Parathyroid adenoma (tissue), 2 donors: ENCODE results near the gene FAM228A.

ENCODE experiments used
- H2AFZ ChIP-seq: fragments of 300-600 bp; sonication (generic); one replicate; pipeline ENCODE4 v1.7.0; 2017; ENCODE audit warnings: antibody characterized with exemption, mild to moderate bottlenecking
- H3K27ac ChIP-seq: fragments of 300-600 bp; sonication (generic); one replicate; pipeline ENCODE4 v1.7.0; 2017
- H3K27me3 ChIP-seq: fragments of 300-600 bp; sonication (generic); one replicate; pipeline ENCODE4 v1.7.0; 2017; ENCODE audit warnings: low read length; ENCODE audit not compliant: control insufficient read depth, insufficient read depth
- H3K36me3 ChIP-seq: fragments of 300-600 bp; sonication (generic); one replicate; pipeline ENCODE4 v1.7.0; 2017; ENCODE audit warnings: low read length; ENCODE audit not compliant: control insufficient read depth, insufficient read depth
- H3K4me1 ChIP-seq: fragments of 300-600 bp; sonication (generic); one replicate; pipeline ENCODE4 v1.7.0; 2017; ENCODE audit warnings: control low read depth
- H3K4me2 ChIP-seq: fragments of 300-600 bp; sonication (generic); one replicate; pipeline ENCODE4 v1.7.0; 2017; ENCODE audit warnings: low read length
- H3K4me3 ChIP-seq: fragments of 300-600 bp; sonication (generic); one replicate; pipeline ENCODE4 v1.7.0; 2017; ENCODE audit warnings: low read depth, low read length
- H3K79me2 ChIP-seq: fragments of 300-600 bp; sonication (generic); one replicate; pipeline ENCODE4 v1.7.0; 2017; ENCODE audit warnings: control low read depth
- H3K9ac ChIP-seq: fragments of 300-600 bp; sonication (generic); one replicate; pipeline ENCODE4 v1.7.0; 2017; ENCODE audit warnings: mild to moderate bottlenecking
- H3K9me3 ChIP-seq: fragments of 300-600 bp; sonication (generic); one replicate; pipeline ENCODE4 v1.7.0; 2017; ENCODE audit warnings: low read length; ENCODE audit not compliant: control insufficient read depth
- TF ChIP-seq, protein P1 (sequence below): fragments of 300-600 bp; sonication (generic); IDR thresholded peaks from one replicate; pipeline ENCODE4 v1.7.0; 2017; ENCODE audit warnings: antibody characterized with exemption, mild to moderate bottlenecking
- donor health status: primary hyperparathyroidism.

FAM228A gene

DNA sequence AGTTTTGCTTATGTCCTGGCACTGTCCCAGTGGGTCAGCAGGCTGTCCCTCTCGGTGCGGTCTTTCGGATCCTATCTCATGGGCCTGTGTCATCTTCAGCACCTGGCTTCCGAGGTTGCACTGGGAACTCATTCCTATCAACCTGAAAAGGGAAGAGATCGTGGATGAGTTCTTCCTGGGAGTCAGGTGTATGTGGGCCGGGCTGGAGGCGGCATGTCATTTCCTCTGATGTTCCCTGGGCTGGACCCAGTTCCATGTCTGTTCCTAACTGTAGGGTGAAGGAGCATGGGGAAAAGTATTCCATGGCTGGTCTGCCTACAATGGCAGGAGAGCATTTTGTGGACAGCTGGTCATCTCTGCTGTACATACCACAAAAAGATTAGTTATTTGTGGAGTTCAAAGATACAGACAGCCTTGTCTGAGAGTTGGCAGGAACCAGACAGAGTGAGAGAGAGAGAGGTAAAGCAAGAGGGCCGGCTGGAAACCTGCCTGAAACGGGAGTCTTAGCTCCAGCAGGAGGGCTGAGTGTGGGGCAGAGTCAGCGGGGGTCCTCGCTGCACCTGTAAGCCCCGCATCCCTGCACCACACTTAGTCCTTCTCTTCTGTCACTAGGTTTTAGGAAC lies 25.2 kb downstream of the FAM228A start:
- no peaks in the 10 kb centered on the region for H3K36me3 ChIP-seq

GRCh38 chr2:24200799-24201198 lies 25.9 kb downstream of the FAM228A start:
- no peaks in the 10 kb centered on the region for H3K36me3 ChIP-seq
- no peak overlapping the region for H2AFZ ChIP-seq
- no peaks in the 10 kb centered on the region for H3K9me3 ChIP-seq
- no peak overlapping the region for H3K27ac ChIP-seq
- H3K4me3 ChIP-seq, result no peak overlapping the region
- H3K27me3 ChIP-seq, result no peaks in the 10 kb centered on the region
- no peak overlapping the region for H3K9ac ChIP-seq
- H3K79me2 ChIP-seq, result no peaks in the 10 kb centered on the region
- no peaks in the 10 kb centered on the region for H3K4me1 ChIP-seq
- H3K4me2 ChIP-seq, result no peak overlapping the region
- TF ChIP-seq, protein P1, sequence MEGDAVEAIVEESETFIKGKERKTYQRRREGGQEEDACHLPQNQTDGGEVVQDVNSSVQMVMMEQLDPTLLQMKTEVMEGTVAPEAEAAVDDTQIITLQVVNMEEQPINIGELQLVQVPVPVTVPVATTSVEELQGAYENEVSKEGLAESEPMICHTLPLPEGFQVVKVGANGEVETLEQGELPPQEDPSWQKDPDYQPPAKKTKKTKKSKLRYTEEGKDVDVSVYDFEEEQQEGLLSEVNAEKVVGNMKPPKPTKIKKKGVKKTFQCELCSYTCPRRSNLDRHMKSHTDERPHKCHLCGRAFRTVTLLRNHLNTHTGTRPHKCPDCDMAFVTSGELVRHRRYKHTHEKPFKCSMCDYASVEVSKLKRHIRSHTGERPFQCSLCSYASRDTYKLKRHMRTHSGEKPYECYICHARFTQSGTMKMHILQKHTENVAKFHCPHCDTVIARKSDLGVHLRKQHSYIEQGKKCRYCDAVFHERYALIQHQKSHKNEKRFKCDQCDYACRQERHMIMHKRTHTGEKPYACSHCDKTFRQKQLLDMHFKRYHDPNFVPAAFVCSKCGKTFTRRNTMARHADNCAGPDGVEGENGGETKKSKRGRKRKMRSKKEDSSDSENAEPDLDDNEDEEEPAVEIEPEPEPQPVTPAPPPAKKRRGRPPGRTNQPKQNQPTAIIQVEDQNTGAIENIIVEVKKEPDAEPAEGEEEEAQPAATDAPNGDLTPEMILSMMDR, result no peak

More for the DNA sequence above, 25.2 kb downstream of the FAM228A start:
- TF ChIP-seq, protein P1, result no peak
- no peaks in the 10 kb centered on the region for H3K27me3 ChIP-seq
- H3K4me1 ChIP-seq, result no peaks in the 10 kb centered on the region
- H3K9me3 ChIP-seq, result no peaks in the 10 kb centered on the region
- H2AFZ ChIP-seq, result no peak overlapping the region
- no peak overlapping the region for H3K4me2 ChIP-seq
- H3K9ac ChIP-seq, result no peak overlapping the region
- no peak overlapping the region for H3K27ac ChIP-seq
- no peaks in the 10 kb centered on the region for H3K79me2 ChIP-seq
- no peak overlapping the region for H3K4me3 ChIP-seq

DNA sequence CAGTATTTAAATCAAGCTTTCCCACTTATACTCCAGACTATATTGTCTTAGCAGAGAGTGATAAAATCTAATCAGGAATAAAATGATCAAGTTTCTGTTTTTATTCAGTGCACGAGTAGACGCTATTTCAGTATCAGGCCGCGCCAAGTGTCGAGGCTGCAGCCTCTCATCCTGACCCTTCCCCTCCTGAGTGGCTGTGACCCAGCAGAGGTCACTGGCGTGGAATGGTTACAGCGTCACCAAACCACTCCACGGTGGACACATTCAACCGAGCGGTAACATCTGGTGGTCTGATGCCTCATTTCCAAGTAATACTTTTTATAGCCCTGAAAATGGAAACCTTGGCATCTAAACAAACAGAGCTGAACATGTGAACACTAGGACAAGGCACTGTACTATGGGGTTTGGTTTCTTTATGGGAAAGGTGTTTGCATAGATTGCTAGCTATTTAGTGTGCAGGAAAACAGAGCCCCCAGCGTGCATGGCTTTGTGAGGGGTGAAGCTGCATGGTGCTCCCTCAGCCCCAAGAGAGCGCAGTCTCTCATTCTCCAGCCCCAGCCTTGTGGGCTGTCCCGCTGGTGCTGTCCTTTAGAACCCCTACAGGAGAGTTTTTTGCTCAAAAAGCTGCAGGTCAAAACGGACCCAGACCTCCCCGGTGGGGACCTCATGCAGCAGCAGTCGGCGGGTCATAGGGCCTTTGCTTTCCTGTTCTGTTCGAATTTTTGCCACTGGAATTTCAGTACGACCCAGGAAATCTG lies 28.4 kb downstream of the FAM228A start:
- Histone ChIP-seq H2AFZ (no peak overlapping the region), H3K27me3 (no peaks in the 10 kb centered on the region), H3K27ac (no peak overlapping the region), H3K36me3 (no peaks in the 10 kb centered on the region), H3K4me1 (no peaks in the 10 kb centered on the region), H3K4me2 (no peak overlapping the region), H3K9ac (no peak overlapping the region), H3K9me3 (no peaks in the 10 kb centered on the region), H3K4me3 (no peak overlapping the region), H3K79me2 (no peaks in the 10 kb centered on the region)
- TF ChIP-seq, protein P1, result no peak

- Histone ChIP-seq H3K27me3 (no peaks in the 10 kb centered on the region), H3K36me3 (no peaks in the 10 kb centered on the region), H3K4me1 (no peaks in the 10 kb centered on the region), H3K79me2 (no peaks in the 10 kb centered on the region), H3K27ac (no peak overlapping the region), H3K9me3 (no peaks in the 10 kb centered on the region), H3K9ac (no peak overlapping the region), H2AFZ (no peak overlapping the region), H3K4me3 (no peak overlapping the region), H3K4me2 (no peak overlapping the region)
- TF ChIP-seq, protein P1, result no peak
Observed at GRCh38 chr2:24203787-24204150, 28.9 kb downstream of the FAM228A start.
